Measurements from ENCODE around the gene ITSN1.
"Not testable (repeated sequence)": the region's sequence is repeated elsewhere in the genome, so short reads cannot be mapped to it uniquely, and the experiment has no call there.

Gene ITSN1

DNA sequence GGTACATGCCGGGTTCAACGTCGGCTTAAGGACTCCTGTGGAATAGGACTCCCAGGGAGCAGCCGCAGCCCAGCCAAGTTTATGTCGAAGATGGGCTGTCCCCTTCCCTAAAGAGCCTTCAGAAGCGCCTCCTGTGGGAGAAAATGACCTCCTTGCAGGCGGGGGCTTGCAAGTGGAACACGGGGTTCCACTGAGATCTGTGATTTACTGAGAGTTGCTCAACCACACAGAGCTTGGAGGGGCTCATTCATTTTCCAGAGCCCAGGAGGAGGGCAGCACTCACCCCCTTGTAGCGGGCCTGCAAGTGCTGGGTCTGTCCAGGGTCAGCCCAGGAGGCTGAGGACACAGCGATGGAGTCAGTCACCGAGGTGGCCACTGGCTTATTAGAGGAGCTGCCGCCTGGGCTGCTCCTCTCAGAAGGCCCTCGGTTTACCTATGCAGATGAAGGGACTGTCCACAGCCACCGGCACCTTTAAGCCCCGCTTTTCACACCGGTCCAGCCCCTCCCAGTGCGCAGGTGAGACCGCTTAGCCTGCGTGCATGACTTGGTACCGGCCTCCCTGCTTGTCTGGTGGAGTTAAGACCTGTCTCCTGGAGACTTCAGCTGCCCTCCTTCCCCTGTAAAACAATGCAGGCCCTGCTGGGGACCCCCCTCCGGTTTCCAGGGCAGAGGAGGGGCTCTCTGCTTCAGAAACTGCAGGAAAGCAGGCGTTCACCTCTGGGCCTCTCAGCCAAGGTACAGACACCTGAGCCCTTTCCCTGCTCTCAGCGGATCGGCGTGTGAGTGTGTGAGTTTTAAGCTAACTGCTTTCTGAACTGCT, 215.8 kb downstream of the ITSN1 start:
- H3K4me3 ChIP-seq (ENCODE audit: control insufficient read depth, low read depth, low read length) = no peak overlapping the region
- no peak for DNase-seq (ENCODE audit: low read depth)
- TF ChIP-seq, protein P1, sequence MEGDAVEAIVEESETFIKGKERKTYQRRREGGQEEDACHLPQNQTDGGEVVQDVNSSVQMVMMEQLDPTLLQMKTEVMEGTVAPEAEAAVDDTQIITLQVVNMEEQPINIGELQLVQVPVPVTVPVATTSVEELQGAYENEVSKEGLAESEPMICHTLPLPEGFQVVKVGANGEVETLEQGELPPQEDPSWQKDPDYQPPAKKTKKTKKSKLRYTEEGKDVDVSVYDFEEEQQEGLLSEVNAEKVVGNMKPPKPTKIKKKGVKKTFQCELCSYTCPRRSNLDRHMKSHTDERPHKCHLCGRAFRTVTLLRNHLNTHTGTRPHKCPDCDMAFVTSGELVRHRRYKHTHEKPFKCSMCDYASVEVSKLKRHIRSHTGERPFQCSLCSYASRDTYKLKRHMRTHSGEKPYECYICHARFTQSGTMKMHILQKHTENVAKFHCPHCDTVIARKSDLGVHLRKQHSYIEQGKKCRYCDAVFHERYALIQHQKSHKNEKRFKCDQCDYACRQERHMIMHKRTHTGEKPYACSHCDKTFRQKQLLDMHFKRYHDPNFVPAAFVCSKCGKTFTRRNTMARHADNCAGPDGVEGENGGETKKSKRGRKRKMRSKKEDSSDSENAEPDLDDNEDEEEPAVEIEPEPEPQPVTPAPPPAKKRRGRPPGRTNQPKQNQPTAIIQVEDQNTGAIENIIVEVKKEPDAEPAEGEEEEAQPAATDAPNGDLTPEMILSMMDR (conservative IDR thresholded peaks at IDR 0.05; ENCODE audit: control insufficient read depth, insufficient read depth, low read depth, low read length) = no peak

GRCh38 chr21:33858667-33859372, 216.5 kb downstream of the ITSN1 start:
- TF ChIP-seq, protein P1 (conservative IDR thresholded peaks at IDR 0.05; ENCODE audit: control insufficient read depth, insufficient read depth, low read depth, low read length) = no peak
- DNase-seq (ENCODE audit: low read depth) = no peak
- no peak overlapping the region for H3K4me3 ChIP-seq (ENCODE audit: control insufficient read depth, low read depth, low read length)

- TF ChIP-seq, protein P1 (conservative IDR thresholded peaks at IDR 0.05; ENCODE audit: control insufficient read depth, insufficient read depth, low read depth, low read length) = no peak
- H3K4me3 ChIP-seq (ENCODE audit: control insufficient read depth, low read depth, low read length) = no peak overlapping the region
- DNase-seq (ENCODE audit: low read depth) = no peak
These were observed 217.2 kb downstream of the ITSN1 start for GRCh38 chr21:33859373-33860102.

- no peak overlapping the region for H3K4me3 ChIP-seq (ENCODE audit: control insufficient read depth, low read depth, low read length)
These were observed 218.1 kb downstream of the ITSN1 start for GRCh38 chr21:33860332-33860879.

DNA sequence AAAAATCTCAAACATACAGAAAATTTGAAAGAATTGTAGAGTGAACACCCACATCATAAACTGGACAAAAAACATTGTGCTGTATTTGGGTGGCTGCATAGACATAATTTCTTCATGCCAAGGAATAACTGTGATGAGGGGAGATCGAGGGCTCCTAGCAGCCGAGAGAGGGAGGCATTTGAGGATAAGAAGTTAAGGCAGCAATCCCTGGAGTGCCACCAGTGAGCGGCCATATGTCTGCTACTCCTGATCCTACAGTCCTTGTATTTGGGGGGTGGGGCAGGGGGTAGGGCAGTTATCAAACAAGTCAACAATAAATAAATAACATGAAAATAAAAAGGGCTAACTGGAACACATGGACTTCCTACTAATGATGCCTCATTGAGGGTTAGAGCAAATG, 218.8 kb downstream of the ITSN1 start:
- TF ChIP-seq, protein P1 (conservative IDR thresholded peaks at IDR 0.05; ENCODE audit: control insufficient read depth, insufficient read depth, low read depth, low read length) = no peak
- DNase-seq (ENCODE audit: low read depth) = no peak

More at GRCh38 chr21:33860332-33860879, 218.1 kb downstream of the ITSN1 start:
- no peak for DNase-seq (ENCODE audit: low read depth)
- TF ChIP-seq, protein P1 (conservative IDR thresholded peaks at IDR 0.05; ENCODE audit: control insufficient read depth, insufficient read depth, low read depth, low read length) = no peak

DNA sequence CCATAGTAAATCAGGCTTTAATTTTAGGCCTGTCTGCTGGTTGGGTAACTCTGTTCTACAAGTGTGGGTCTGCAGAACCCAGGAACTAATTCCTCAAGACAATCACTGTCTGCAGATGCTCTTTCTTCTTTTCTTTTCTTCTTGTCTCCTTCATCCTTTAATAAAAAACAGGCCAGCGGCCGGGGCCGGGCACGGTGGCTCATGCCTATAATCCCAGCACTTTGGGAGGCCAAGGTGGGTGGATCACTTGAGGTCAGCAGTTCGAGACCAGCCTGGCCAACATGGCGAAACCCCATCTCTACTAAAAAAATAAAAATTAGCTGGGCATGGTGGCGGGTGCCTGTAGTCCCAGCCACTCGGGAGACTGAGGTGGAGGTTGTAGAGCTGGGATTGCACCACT, 220.9 kb downstream of the ITSN1 start:
- H3K4me3 ChIP-seq (ENCODE audit: control insufficient read depth, low read depth, low read length); DNase-seq (ENCODE audit: low read depth): not testable (repeated sequence)

More for the DNA sequence above, 218.8 kb downstream of the ITSN1 start:
- no peak overlapping the region for H3K4me3 ChIP-seq (ENCODE audit: control insufficient read depth, low read depth, low read length)
